DND-41 (cell line): ENCODE measurements around the gene ADPGK.
A peak's percentile ranks its signal among the peaks of the same experiment; 100 is the strongest.

Source experiments
- ATAC-seq: fragments of 200-7000 bp; cut with Tn5 transposase; 3 replicates; pipeline ENCODE4 v1.9.1; 2021; ENCODE audit warnings: low read depth; ENCODE audit not compliant: insufficient read depth
- DNase-seq: peaks from one replicate; pipeline ENCODE4 v3.0.0-alpha.2; 2020
- H2AFZ ChIP-seq: 2 replicates; pipeline ENCODE4 v1.6.0; 2012; ENCODE audit warnings: low read depth, low read length
- H3K27ac ChIP-seq: 2 replicates; pipeline ENCODE4 v1.5.1; 2012; ENCODE audit warnings: low read length, inconsistent platforms
- H3K27me3 ChIP-seq: fragments of 200-600 bp; sonication (generic); 2 replicates; pipeline ENCODE4 v1.6.0; 2012; ENCODE audit warnings: low read length, mild to moderate bottlenecking, inconsistent platforms; ENCODE audit not compliant: insufficient read depth, poor library complexity
- H3K36me3 ChIP-seq: 2 replicates; pipeline ENCODE4 v1.5.1; 2012; ENCODE audit warnings: low read length, inconsistent platforms; ENCODE audit not compliant: insufficient read depth
- H3K4me1 ChIP-seq: 2 replicates; pipeline ENCODE4 v1.5.1; 2012; ENCODE audit warnings: mild to moderate bottlenecking, low read length; ENCODE audit not compliant: insufficient read depth
- H3K4me2 ChIP-seq: 2 replicates; pipeline ENCODE4 v1.6.0; 2012; ENCODE audit warnings: mild to moderate bottlenecking, moderate library complexity, low read length, inconsistent platforms; ENCODE audit not compliant: insufficient read depth
- H3K4me3 ChIP-seq, 2 experiments: fragments of 200-600 bp in 1 of 2; shearing (Covaris generic) in 1 of 2; 2 replicates each; pipeline ENCODE4 v1.5.1; 2012 to 2016; ENCODE audit warnings: inconsistent platforms in 2 of 2, low read length in 2 of 2, mild to moderate bottlenecking in 2 of 2, low read depth in 1 of 2, moderate library complexity in 1 of 2
- H3K79me2 ChIP-seq: 2 replicates; pipeline ENCODE4 v1.6.0; 2012; ENCODE audit warnings: low read length, inconsistent platforms; ENCODE audit not compliant: insufficient read depth
- H3K9ac ChIP-seq: 2 replicates; pipeline ENCODE4 v1.6.0; 2012; ENCODE audit warnings: low read depth, mild to moderate bottlenecking, inconsistent platforms, low read length, moderate library complexity
- H3K9me3 ChIP-seq: 2 replicates; pipeline ENCODE4 v1.5.1; 2012; ENCODE audit warnings: low read length, moderate library complexity, mild to moderate bottlenecking, inconsistent platforms; ENCODE audit not compliant: insufficient read depth, severe bottlenecking
- H4K20me1 ChIP-seq: 2 replicates; pipeline ENCODE4 v1.6.0; 2012; ENCODE audit warnings: low read length; ENCODE audit not compliant: insufficient read depth
- CTCF ChIP-seq: IDR thresholded peaks from 2 replicates; pipeline ENCODE4 v1.5.1; 2012; ENCODE audit warnings: borderline replicate concordance, low read length, moderate library complexity, mild to moderate bottlenecking; ENCODE audit not compliant: poor library complexity, severe bottlenecking; ENCODE audit errors: extremely low read depth
- EZH2 ChIP-seq: IDR thresholded peaks from 3 replicates; pipeline ENCODE4 v1.6.1; 2012; ENCODE audit warnings: borderline replicate concordance, low read depth, mild to moderate bottlenecking, moderate library complexity, low read length, inconsistent platforms; ENCODE audit not compliant: severe bottlenecking

ADPGK gene

GRCh38 chr15:72787526-72787925, 4.0 kb upstream of the ADPGK start:
- H3K4me3 ChIP-seq, result no peak overlapping the region
- H3K79me2 ChIP-seq, result peaks cover 10% of the 10 kb centered on the region
- H3K27me3 ChIP-seq, result no peaks in the 10 kb centered on the region
- no peak overlapping the region for H3K9ac ChIP-seq
- no peaks in the 10 kb centered on the region; the same call in 1 of the 2 replicates for H3K36me3 ChIP-seq
- DNase-seq (no peak), ATAC-seq (no peak)
- H4K20me1 ChIP-seq, result no peaks in the 10 kb centered on the region
- H3K4me2 ChIP-seq, result no peak overlapping the region
- H3K27ac ChIP-seq, result no peak overlapping the region
- peaks cover 15% of the 10 kb centered on the region for H3K4me1 ChIP-seq
- no peak for TF ChIP-seq CTCF
- TF ChIP-seq EZH2, result no peak
- H2AFZ ChIP-seq, result no peak overlapping the region
- no peaks in the 10 kb centered on the region for H3K9me3 ChIP-seq

GRCh38 chr15:72786676-72787345, 3.3 kb upstream of the ADPGK start:
- no peaks in the 10 kb centered on the region for H3K27me3 ChIP-seq
- no peak overlapping the region for H3K9ac ChIP-seq
- H3K4me3 ChIP-seq, result no peak overlapping the region
- peaks cover 17% of the 10 kb centered on the region for H3K79me2 ChIP-seq
- no peaks in the 10 kb centered on the region for H4K20me1 ChIP-seq
- TF ChIP-seq EZH2 (no peak), CTCF (no peak)
- H3K36me3 ChIP-seq, result peaks cover 3% of the 10 kb centered on the region; the same call in 1 of the 2 replicates
- no peak for DNase-seq
- H3K4me1 ChIP-seq, result peaks cover 22% of the 10 kb centered on the region
- no peak overlapping the region for H3K27ac ChIP-seq
- no peak overlapping the region for H2AFZ ChIP-seq
- no peaks in the 10 kb centered on the region for H3K9me3 ChIP-seq
- ATAC-seq, result no peak
- no peak overlapping the region for H3K4me2 ChIP-seq

- no peak overlapping the region for H3K9ac ChIP-seq
- no peak overlapping the region for H3K27ac ChIP-seq
- TF ChIP-seq CTCF, result no peak
- no peak for TF ChIP-seq EZH2
- peaks cover 23% of the 10 kb centered on the region for H3K79me2 ChIP-seq
- H3K9me3 ChIP-seq, result no peaks in the 10 kb centered on the region
- peaks cover 8% of the 10 kb centered on the region for H3K36me3 ChIP-seq
- no peak overlapping the region for H3K4me3 ChIP-seq
- ATAC-seq (no peak), DNase-seq (no peak)
- H3K27me3 ChIP-seq, result no peaks in the 10 kb centered on the region
- peaks cover 4% of the 10 kb centered on the region; the same call in 1 of the 2 replicates for H4K20me1 ChIP-seq
- H3K4me1 ChIP-seq, result peaks cover 28% of the 10 kb centered on the region
- no peak overlapping the region for H2AFZ ChIP-seq
- no peak overlapping the region for H3K4me2 ChIP-seq
Measured at GRCh38 chr15:72786242-72786641, 2.7 kb upstream of the ADPGK start.

- Histone ChIP-seq H3K9ac (no peak overlapping the region), H2AFZ (peak overlapping the region; percentile 81), H3K36me3 (peaks cover 12% of the 10 kb centered on the region), H4K20me1 (peaks cover 4% of the 10 kb centered on the region; the same call in 1 of the 2 replicates), H3K27me3 (no peaks in the 10 kb centered on the region), H3K9me3 (no peaks in the 10 kb centered on the region), H3K4me1 (peaks cover 32% of the 10 kb centered on the region), H3K27ac (no peak overlapping the region), H3K4me3 (no peak overlapping the region), H3K79me2 (peaks cover 27% of the 10 kb centered on the region), H3K4me2 (no peak overlapping the region)
- DNase-seq (no peak), ATAC-seq (no peak)
- TF ChIP-seq CTCF, result no peak
Measured at GRCh38 chr15:72785841-72786240, 2.3 kb upstream of the ADPGK start.
